Large intestine (tissue), 3 donors: ENCODE measurements around the gene PHACTR1. TPM values are rescaled to one million over a fixed set of nuclear protein-coding genes. Genes with fewer than 3 reads are reported as not detected.

Source experiments
- DNase-seq, 2 donors: peaks; one replicate each; pipeline versions ENCODE4 v3.0.0 to v3.0.0-alpha.2; 2013
- H3K27ac ChIP-seq: one replicate; pipeline ENCODE4 v1.5.1; 2013; ENCODE audit warnings: low read length
- H3K27me3 ChIP-seq: 2 replicates; pipeline ENCODE4 v1.6.1; 2013; ENCODE audit warnings: low read length; ENCODE audit not compliant: control insufficient read depth, insufficient read depth
- H3K36me3 ChIP-seq: 2 replicates; pipeline ENCODE4 v1.6.1; 2013; ENCODE audit warnings: low read length; ENCODE audit not compliant: control insufficient read depth, insufficient read depth
- H3K4me1 ChIP-seq: one replicate; pipeline ENCODE4 v1.6.1; 2013; ENCODE audit warnings: low read length; ENCODE audit not compliant: control insufficient read depth, insufficient read depth
- H3K4me3 ChIP-seq: one replicate; pipeline ENCODE4 v1.5.1; 2013; ENCODE audit warnings: low read length
- H3K9me3 ChIP-seq: one replicate; pipeline ENCODE4 v1.6.1; 2013; ENCODE audit warnings: mild to moderate bottlenecking, low read depth, low read length, moderate library complexity; ENCODE audit not compliant: control insufficient read depth
- whole genome bisulfite sequencing: methylation state at CpG from one replicate; pipeline ENCODE4 v1.1.5; 2013; ENCODE audit warnings: low lambda C conversion rate; ENCODE audit not compliant: insufficient coverage; 5-methylcytosine and 5-hydroxymethylcytosine counted together
- polyA plus RNA-seq: library from polyadenylated mRNA; unstranded; fragments of 120-200 nt; gene quantifications from one replicate; pipeline ENCODE4 v1.2.1, GENCODE V29; 2013

The PHACTR1 gene
- polyA plus RNA-seq, 1 donor = 5.5 TPM

- WGBS = no CpG with 5 or more reads among the region's 63 CpGs
- peak; percentile 94 to 95 for DNase-seq
- H3K4me1 ChIP-seq = no peaks in the 10 kb centered on the region
- H3K9me3 ChIP-seq = no peaks in the 10 kb centered on the region
- H3K27ac ChIP-seq = peak within 1 kb of the TSS; percentile 91
- H3K27me3 ChIP-seq = no peaks in the 10 kb centered on the region
- H3K4me3 ChIP-seq = peak within 1 kb of the TSS; percentile 68
- peaks cover 15% of the 10 kb centered on the region for H3K36me3 ChIP-seq
These were observed 611.7 kb downstream of the PHACTR1 start, which contains the start of gene TBC1D7 for GRCh38 chr6:13328076-13328874. TBC1D7 (minus strand) TSS chr6:13328537; CDS start chr6:13326898, 1,639 bp downstream.

GRCh38 chr6:13328875-13329183 is 612.3 kb downstream of the PHACTR1 start:
- Histone ChIP-seq H3K4me3 (peak overlapping the region; percentile 68), H3K4me1 (no peaks in the 10 kb centered on the region), H3K36me3 (peaks cover 10% of the 10 kb centered on the region), H3K27me3 (no peaks in the 10 kb centered on the region), H3K9me3 (no peaks in the 10 kb centered on the region), H3K27ac (peak overlapping the region; percentile 85)
- no CpG with 5 or more reads among the region's 2 CpGs for WGBS
- no peak for DNase-seq

GRCh38 chr6:13331516-13332348 is 615.2 kb downstream of the PHACTR1 start:
- peak in 1 of 2 donors; percentile 9 for DNase-seq

GRCh38 chr6:13332349-13332706 is 615.8 kb downstream of the PHACTR1 start:
- Histone ChIP-seq H3K4me1 (no peaks in the 10 kb centered on the region), H3K27me3 (no peaks in the 10 kb centered on the region), H3K9me3 (no peaks in the 10 kb centered on the region), H3K36me3 (no peaks in the 10 kb centered on the region), H3K4me3 (no peak overlapping the region), H3K27ac (no peak overlapping the region)
- WGBS = 40% methylated on average over 1 of the region's 2 CpGs
- DNase-seq = no peak

More at GRCh38 chr6:13331516-13332348, 615.2 kb downstream of the PHACTR1 start:
- 16% methylated on average over 5 of the region's 13 CpGs for WGBS
- no peaks in the 10 kb centered on the region for H3K36me3 ChIP-seq
- H3K9me3 ChIP-seq = no peaks in the 10 kb centered on the region
- H3K27me3 ChIP-seq = no peaks in the 10 kb centered on the region
- H3K27ac ChIP-seq = no peak overlapping the region
- H3K4me3 ChIP-seq = no peak overlapping the region
- no peaks in the 10 kb centered on the region for H3K4me1 ChIP-seq

GRCh38 chr6:13334953-13335352 is 618.4 kb downstream of the PHACTR1 start:
- Histone ChIP-seq H3K27me3 (peaks cover 3% of the 10 kb centered on the region), H3K4me1 (no peaks in the 10 kb centered on the region), H3K27ac (no peak overlapping the region), H3K36me3 (no peaks in the 10 kb centered on the region), H3K9me3 (no peaks in the 10 kb centered on the region), H3K4me3 (no peak overlapping the region)
- 28% methylated on average over 2 of the region's 3 CpGs for WGBS
- no peak for DNase-seq

GRCh38 chr6:13336553-13336952 is 620.0 kb downstream of the PHACTR1 start:
- peak; percentile 55 to 58 for DNase-seq
- Histone ChIP-seq H3K4me1 (no peaks in the 10 kb centered on the region), H3K36me3 (no peaks in the 10 kb centered on the region), H3K27ac (no peak overlapping the region), H3K4me3 (no peak overlapping the region), H3K9me3 (no peaks in the 10 kb centered on the region), H3K27me3 (peaks cover 3% of the 10 kb centered on the region)
- WGBS = no CpG with 5 or more reads among the region's 11 CpGs

- DNase-seq = no peak
- 88% methylated on average over 3 of the region's 5 CpGs for WGBS
- H3K27ac ChIP-seq = no peak overlapping the region
These were observed 621.5 kb downstream of the PHACTR1 start for GRCh38 chr6:13338038-13338437.

More at GRCh38 chr6:13338038-13338437, 621.5 kb downstream of the PHACTR1 start:
- H3K36me3 ChIP-seq = no peaks in the 10 kb centered on the region
- peaks cover 3% of the 10 kb centered on the region for H3K27me3 ChIP-seq
- H3K9me3 ChIP-seq = no peaks in the 10 kb centered on the region
- no peaks in the 10 kb centered on the region for H3K4me1 ChIP-seq
- H3K4me3 ChIP-seq = no peak overlapping the region
